HepG2 (cell line): ENCODE results near the gene DTNB.

Experiments used
- ARNT ChIP-seq: fragments of 450-650 bp; IDR thresholded peaks from 2 replicates; pipeline ENCODE4 v1.6.1; 2017
- ATF7-NPFF ChIP-seq: sonication (generic); formaldehyde crosslinking; IDR thresholded peaks from 2 replicates; pipeline ENCODE4 v1.8.1; 2023; ENCODE audit warnings: mild to moderate bottlenecking, low read depth, missing genetic modification reagents, moderate library complexity
- GMEB1 ChIP-seq: sonication (generic); formaldehyde crosslinking; IDR thresholded peaks from 2 replicates; pipeline ENCODE4 v1.5.1; 2020; ENCODE audit warnings: missing genetic modification reagents, mild to moderate bottlenecking, borderline replicate concordance
- MAFG ChIP-seq: sonication (generic); formaldehyde crosslinking; IDR thresholded peaks from 2 replicates; pipeline ENCODE4 v1.5.1; 2020; ENCODE audit warnings: mild to moderate bottlenecking, missing genetic modification reagents
- NFIC ChIP-seq: IDR thresholded peaks from 2 replicates; pipeline ENCODE4 v1.6.1; 2012; ENCODE audit warnings: mild to moderate bottlenecking, low read length, inconsistent platforms
- NR3C1 ChIP-seq: sonication (generic); formaldehyde crosslinking; IDR thresholded peaks from 2 replicates; pipeline ENCODE4 v1.4.0; 2020; ENCODE audit warnings: missing genetic modification reagents
- PAWR ChIP-seq: sonication (generic); formaldehyde crosslinking; IDR thresholded peaks from 2 replicates; pipeline ENCODE4 v1.4.0; 2020; ENCODE audit warnings: missing genetic modification reagents, mild to moderate bottlenecking, borderline replicate concordance
- PHF8 ChIP-seq: sonication (generic); formaldehyde crosslinking; IDR thresholded peaks from 2 replicates; pipeline ENCODE4 v1.5.0; 2020; ENCODE audit warnings: missing genetic modification reagents
- TAF1 ChIP-seq: sonication (generic); formaldehyde crosslinking; IDR thresholded peaks from 2 replicates; pipeline ENCODE4 v1.4.0; 2020; ENCODE audit warnings: missing genetic modification reagents
- TCF7 ChIP-seq: sonication (generic); IDR thresholded peaks from 2 replicates; pipeline ENCODE4 v1.6.1; 2016; ENCODE audit warnings: antibody characterized with exemption, low read depth
- TP53 ChIP-seq: sonication (generic); formaldehyde crosslinking; conservative IDR thresholded peaks from 2 replicates; pipeline ENCODE4 v1.4.0; 2020; ENCODE audit warnings: missing genetic modification reagents
- ZBTB49 ChIP-seq: sonication (generic); formaldehyde crosslinking; IDR thresholded peaks from 2 replicates; pipeline ENCODE4 v1.4.0; 2020; ENCODE audit warnings: missing genetic modification reagents, borderline replicate concordance

DNA sequence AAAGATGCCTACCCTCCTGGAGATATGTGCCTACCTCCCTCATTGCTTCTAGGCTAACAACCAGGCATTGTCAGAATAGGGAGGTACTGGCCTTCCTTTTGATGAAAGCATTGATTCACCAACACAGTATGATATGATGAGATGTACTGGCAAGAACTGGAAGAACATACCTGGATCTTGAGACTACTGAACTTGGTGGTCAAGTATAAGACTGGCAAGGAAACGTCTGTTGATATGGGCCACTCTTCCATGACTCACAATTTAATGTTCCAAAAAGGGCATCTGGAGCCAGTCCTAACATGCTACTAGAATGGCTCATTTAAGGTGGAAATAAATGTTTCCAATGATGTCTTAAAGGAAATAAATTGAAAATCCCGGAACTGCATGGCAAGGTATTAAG lies 18.1 kb downstream of the DTNB start:
- TF ChIP-seq NFIC (no peak), TAF1 (CRISPR knock-in tag) (no peak), MAFG (CRISPR knock-in tag) (no peak), TP53 (CRISPR knock-in tag) (no peak), ARNT (no peak), NR3C1 (no peak), PAWR (no peak), ZBTB49 (CRISPR knock-in tag) (no peak), GMEB1 (CRISPR knock-in tag) (no peak), ATF7-NPFF (CRISPR knock-in tag) (no peak), TCF7 (no peak), PHF8 (CRISPR knock-in tag) (no peak)
